HG02763 (cell line): ENCODE data around the gene N4BP3.
"Not testable (repeated sequence)": the region's sequence is repeated elsewhere in the genome, so short reads cannot be mapped to it uniquely, and the experiment has no call there.

Experiments used
- ATAC-seq: cut with Tn5 transposase; IDR thresholded peaks from one replicate; pipeline ENCODE4 v1.9.1; 2021; ENCODE audit warnings: mild to moderate bottlenecking, moderate library complexity; ENCODE audit not compliant: unreplicated experiment

The N4BP3 gene

DNA sequence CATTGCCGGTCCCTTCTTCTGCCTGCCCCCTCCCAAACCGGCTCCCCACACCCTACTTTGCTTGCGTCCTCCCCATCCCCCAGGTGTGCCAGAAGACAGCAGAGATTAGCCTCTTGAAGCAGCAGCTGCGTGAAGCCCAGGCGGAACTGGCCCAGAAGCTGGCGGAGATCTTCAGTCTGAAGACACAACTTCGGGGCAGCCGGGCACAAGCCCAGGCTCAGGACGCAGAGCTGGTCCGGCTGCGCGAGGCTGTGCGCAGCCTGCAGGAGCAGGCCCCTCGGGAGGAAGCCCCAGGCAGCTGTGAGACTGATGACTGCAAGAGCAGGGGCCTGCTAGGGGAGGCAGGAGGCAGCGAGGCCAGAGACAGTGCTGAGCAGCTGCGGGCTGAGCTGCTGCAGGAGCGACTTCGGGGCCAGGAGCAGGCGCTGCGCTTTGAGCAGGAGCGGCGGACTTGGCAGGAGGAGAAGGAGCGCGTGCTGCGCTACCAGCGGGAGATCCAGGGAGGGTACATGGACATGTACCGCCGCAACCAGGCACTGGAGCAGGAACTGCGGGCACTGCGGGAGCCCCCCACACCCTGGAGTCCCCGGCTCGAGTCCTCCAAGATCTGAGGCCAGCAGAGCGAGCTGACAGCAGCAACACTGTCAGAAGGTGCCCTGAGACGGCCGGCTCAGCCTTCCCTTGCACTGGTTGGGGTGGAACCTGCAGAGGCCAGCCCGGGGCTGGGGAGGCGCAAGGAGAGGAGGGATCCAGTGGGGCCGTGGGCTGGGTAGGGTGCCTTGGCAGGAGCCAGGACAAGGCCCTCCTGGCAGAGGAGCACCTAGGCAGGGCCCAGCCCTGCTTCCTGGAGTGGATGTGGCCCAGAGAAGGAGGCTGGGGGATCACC is 8.3 kb downstream of the N4BP3 start:
- ATAC-seq, result no peak

DNA sequence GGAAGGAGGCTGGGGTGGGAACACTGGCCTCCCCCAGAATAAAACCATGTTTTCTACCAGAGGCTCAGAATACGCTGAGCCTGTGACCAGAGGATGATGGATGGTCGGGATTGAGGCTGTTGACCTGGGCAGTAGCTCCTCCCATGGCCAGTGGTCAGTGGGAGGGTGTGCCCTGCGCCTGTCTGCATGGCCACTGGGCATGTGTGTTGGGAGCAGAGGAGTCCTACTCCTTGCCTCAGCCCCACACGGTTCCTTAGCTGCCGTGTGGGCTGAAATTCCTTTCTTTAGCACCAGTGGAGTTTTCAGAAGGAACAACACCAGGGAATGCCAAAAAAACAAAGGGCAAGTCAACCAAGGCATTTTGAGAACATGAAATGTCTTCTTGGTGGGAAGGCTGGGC is 9.0 kb downstream of the N4BP3 start:
- no peak for ATAC-seq

DNA sequence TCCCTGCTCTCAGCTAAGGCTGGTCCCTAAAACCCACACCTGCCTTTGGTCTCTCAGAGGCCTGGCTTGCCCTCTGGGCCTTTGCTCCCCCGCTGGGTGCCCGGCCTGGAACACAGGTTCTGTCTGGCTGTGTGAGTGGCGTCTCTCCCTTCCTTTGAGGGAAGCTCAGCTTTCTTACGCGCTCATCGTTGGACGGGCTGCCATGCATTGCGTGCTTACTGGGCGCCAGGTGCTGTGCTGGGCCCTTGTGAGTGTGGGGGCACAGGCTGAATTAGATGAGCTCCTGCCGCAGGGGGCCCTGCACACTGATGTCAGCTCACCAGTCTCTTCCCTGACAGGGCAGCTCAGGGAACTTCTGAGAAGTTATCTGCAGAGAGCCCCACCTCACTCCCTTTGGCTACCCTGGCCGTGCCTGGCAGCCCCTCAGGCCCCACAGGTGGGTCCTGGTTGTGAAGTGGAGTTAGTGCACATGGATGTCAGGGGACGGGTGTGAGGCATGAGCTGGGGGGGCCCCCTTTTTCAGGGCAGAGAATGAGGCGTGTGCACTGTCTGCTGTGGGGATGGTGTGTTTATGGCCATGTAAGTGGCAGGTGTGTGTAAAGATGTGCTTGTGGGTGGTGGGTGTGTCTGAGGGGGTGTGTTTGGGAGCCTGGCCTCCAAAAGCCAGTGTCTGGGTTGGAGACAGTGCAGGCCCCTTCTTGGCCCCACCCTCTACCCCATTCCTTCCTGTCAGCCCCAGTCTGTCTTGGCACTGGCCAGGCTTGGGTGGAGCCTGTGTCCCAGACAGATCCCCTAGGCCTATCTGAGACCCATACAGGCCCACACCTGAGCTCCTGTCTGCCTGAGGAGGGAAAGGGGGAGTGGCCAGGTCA is 10.0 kb downstream of the N4BP3 start:
- no peak for ATAC-seq

DNA sequence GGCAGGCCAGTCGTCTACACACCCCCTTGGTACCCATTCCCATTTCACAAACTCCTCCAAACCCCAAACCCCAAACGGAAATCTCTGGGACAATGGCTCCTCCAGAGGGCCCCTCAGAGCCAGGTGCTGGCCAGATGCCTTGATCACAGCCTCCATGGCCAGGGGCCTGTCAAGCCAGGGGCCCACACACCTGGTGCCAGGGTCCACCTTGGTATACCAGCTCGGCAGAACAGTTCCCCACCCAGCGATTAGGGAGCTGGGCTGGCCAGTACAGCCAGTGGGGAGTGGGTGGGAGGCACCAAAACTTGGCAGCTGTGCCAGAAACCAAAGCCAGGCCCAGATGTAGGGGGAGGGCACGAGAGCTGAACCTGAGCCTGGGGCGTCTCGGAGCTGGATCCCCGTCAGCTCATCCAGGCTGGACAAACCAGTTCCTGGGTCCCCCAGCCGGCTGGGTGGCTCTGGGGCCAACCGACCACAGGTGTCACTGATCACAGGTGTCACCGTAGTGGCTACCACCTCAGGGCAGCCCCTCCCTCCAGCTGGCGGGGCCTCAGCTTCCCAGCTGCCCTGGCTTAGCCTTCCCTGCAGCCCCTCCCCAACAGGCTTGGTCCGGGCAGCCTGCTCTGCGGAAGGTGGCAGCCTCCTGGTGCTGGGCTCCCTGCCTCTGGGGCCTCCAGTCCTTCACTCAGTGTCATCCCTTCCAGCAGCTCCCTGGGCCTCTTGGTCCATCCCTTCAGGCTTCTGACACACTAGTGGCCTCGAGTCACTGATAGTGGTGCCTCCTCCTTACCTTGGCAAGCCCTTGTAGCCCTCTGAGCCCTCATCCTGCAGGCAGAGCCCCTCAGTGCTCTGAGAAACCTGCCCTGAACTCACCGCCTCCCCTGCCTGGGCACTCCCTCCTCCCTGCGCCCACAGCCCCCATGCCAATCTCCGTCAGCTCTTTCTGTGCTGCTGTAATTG is 10.9 kb downstream of the N4BP3 start:
- ATAC-seq, result no peak

DNA sequence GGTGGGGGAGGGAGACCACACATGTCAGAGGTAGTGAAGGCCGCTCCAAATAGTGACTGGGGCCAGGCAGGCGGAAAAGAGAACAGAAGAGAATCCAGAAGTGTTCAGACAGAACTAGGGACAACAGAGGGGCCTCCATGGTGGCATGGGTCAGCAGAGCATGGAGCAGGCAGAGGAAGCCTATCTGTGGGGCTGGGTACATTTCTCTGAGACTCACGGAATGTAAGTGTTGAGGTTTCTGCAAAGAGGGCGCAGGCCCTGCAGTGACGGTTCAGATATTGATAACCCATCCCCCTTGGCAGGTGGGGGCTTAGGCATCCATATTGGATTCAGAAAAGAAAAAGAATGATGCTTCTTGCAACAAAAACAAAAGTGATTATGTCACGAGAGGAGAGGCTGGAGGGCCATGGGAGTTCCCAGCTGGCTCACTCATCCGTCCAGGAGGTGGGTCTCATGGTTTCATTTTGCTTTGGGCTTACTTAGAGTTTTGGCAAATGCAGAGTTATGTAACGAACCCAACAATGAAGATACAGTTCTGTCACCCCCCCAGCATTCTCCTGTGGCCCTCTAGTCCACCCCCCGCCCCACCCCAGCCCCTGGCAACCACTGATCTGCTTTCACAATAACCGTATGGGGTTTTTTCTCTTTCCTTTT is 12.0 kb downstream of the N4BP3 start:
- ATAC-seq, result no peak

DNA sequence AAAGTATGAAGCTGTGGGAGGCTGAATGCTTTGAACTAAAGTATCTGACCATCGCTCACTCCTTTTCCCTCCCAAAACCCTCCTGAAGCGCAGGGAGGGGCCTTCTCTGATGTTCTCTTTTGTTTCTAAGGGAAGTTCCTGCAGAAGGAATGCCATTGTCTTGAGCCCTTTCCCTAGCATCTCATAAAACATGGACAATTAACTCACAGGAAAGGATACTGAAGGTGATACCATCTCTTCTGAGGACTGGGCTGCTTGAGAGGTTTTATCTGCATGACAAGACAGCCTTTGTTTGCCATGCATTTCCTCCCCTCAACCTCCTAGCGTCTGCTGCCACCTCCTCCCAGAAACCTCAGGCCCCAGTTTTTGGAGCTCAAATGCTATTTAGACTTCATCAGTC is 13.2 kb downstream of the N4BP3 start:
- ATAC-seq, result no peak

DNA sequence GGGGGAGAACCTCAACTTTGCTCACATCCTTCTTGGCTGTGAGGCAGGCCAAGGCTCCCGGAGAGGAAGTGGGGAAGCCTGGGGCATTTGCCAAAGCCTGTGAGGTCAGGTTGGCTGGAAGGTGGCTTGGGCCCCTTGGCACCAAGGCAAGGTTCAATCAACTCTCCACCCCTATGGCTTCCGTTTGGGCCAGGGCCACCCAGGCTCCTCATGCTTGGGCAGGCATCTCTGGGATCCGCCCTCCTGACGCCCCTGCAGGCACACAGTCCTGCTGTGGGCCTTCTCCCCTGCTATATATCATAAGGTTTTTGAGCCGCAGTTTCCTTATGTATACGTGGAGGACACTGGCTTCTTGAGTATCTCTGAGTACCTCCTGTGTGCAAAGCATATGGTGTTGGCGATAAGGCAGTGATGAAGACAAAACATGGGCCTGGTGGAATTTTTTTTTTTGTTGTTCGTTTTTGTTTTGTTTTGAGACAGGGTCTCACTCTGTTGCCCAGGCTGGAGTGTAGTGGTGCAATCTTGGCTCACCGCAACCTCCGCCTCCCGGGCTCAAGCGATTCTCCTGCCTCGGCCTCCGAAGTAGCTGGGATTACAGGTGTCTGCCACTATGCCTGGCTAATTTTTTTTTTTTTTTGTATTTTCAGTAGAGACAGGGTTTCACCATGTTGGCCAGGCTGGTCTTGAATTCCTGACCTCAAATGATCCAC is 14.1 kb downstream of the N4BP3 start:
- ATAC-seq, result not testable (repeated sequence)

DNA sequence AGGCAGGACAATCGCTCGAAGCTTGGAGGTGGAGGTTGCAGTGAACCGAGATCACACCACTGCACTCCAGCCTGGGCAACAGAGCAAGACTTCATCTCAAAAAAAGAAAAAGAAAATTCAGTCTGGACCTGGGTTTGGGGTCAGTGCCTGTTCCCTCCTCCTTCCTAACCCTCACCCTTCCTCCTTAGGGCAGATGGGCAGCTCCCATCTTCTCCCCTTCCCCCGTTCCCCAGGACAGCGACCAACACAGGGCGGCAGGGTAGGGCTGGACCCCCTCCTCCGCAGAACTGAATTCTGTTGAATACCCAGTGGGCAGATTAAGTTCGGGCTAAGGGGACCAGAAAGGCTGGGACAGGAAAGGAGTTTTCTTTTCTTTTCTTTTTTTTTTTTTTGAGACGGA is 16.0 kb downstream of the N4BP3 start:
- no peak for ATAC-seq

DNA sequence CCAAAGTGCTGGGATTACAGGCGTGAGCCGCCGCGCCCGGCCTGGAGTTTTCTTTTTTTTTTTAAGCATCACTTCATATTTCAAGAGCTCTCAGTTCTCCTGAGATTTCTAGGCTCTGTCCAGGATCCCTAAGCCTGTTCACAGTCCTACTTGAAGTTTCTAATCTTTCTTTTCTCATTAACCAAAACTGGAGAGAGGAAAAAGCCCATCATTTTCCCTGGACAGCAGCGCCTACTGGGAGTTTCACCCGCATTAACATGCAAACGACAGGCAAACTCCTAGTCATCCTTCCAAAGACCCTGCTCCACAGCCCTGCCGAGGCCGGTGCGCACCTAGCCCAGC is 16.9 kb downstream of the N4BP3 start:
- ATAC-seq, result not testable (repeated sequence)

DNA sequence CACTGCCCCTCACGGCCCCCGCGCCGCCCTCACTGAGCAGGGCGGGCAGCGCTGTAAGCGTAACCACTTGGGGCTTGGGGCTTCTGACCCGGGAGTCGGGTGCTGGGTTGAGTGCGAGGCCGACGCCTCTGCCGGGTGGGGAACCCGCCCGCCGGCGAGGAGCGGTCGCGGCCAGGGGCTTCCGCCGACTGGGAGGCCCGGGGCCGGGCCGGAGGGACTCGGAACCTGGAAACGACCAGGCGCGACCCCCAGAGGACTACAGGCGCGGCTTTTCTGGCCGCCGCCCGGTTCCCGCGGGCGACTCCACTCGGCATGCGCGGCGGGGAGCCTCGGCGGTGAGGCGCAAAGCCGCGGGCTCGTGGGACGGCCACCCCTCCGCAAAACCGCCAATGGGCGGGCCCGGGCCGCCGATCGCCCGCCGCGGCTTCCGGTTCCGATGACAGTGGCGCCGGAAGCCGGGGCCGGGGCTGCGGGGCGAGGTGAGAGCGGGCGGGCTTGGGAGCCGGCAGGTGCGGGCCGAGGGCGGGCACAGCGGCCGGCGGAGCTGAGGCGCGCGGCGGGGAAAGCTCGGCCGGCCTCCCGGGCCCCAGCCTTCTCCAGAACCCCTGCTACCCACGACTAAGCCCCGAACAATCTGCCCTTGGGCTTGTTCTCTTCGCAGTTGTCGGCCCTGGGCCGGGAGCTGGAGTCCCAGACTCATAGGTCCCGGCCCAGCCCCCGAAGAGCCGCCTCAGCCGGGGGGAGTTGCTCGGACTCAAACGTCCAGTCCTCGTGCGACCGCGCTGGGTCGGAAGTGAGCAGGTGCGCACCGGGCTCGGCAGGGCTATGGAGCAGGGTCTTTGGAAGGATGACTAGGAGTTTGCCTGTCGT is 17.5 kb downstream of the N4BP3 start, which contains the start of gene RMND5B:
Gene RMND5B (plus strand): TSS at position 439 of the 870 bp plus-strand sequence. CDS start 7,106 bp downstream, outside the sequence.
- peak; percentile 90 for ATAC-seq

DNA sequence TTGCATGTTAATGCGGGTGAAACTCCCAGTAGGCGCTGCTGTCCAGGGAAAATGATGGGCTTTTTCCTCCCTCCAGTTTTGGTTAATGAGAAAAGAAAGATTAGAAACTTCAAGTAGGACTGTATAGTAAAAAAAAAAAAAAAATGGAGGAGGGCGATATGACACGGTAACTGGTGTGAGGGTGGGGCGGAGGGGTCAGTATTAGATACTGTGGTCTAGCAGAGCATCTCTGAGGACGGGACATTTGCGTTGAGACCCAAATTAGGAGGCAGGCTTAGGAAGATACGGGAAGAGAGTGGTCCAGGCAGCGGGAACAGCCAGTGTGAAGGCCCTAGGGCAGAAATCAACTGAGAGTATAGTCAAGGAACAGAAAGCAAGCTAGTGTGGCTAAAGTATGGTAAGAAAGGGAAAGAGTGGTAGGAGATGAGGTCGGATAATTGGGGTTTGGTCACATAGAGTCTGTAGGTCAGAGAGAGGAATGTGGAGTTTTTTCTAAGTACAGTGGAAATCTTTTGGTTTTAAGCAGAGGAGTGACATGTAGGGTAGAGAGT is 18.2 kb downstream of the N4BP3 start:
- ATAC-seq, result no peak

DNA sequence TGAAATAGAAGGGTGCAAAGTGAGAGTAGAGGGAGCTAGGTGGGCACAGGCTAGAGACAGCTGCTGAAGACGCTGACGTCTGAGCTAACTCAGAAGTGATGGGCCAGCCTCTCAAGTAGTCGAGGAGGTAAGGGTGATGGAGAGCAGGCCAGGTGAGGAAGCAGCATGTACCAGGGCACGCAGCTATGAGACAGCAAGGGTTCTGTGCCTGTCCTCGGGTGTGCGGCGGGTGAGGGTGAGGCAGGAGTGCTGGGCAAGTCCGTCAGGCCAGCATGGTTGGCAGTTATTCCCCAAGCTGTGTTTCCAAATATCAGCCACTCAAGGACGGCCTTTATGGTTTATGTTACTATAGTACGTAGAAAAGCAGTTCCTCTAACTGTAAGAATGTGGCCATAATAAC is 23.7 kb downstream of the N4BP3 start:
- no peak for ATAC-seq

DNA sequence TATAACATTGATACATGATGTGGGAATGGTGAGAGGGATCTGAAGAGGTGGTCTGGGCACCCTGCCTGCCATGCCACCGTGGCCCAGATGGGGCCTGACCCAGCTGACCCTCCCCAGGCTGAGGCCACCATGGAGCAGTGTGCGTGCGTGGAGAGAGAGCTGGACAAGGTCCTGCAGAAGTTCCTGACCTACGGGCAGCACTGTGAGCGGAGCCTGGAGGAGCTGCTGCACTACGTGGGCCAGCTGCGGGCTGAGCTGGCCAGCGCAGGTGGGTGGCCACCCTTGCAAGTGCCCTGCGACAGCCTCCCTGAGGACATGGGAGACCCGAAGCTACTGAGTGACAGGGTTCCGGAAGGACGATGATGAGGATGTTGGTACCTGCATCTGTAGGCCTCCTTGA is 24.7 kb downstream of the N4BP3 start:
- ATAC-seq, result no peak

DNA sequence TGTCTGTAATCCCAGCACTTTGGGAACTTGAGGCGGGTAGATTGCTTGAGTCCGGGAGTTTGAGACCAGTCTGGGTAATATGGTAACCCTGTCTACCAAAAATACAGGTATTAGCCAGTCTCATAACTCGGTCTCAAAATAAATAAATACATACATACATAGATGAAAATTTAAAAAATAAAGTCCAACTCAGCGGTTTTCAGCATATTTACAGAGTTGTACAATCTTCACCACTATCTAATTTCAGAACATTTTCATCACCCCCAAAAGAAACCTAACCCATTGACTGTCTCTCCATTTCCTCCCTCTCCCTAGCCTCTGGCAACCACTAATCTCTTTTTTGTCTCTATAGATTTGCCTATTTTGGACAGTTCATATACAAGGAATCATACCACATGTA is 28.2 kb downstream of the N4BP3 start:
- no peak for ATAC-seq

DNA sequence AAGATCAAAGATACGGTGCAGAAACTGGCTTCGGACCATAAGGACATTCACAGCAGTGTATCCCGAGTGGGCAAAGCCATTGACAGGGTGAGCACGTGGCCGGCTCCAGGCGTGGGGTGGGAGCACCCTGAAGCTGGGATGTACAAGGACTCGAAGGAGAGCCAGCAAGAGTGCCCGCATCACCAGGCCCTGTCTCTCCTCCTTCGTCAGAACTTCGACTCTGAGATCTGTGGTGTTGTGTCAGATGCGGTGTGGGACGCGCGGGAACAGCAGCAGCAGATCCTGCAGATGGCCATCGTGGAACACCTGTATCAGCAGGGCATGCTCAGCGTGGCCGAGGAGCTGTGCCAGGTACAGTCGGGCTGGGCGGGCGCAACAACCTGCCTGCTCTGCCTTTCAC is 29.3 kb downstream of the N4BP3 start:
- ATAC-seq, result no peak

DNA sequence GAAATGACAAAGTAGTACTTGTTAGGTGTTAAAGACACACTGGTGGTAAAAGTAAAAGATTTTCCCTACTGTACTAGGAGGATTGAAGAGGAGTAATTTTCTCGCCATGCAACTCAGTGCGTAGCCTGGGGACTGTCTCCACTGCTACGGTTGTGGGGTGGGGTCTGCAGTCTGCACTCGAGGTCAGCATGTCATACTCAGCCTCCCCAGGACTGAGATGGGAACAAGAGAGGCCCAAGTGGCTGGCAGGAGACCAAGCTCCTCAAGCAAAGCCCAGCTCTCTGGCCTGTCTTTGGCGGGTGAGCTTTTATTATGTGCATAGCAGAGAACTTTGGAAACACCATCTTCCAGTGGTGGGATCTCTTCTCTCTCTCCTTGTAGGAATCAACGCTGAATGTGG is 29.9 kb downstream of the N4BP3 start:
- no peak for ATAC-seq

DNA sequence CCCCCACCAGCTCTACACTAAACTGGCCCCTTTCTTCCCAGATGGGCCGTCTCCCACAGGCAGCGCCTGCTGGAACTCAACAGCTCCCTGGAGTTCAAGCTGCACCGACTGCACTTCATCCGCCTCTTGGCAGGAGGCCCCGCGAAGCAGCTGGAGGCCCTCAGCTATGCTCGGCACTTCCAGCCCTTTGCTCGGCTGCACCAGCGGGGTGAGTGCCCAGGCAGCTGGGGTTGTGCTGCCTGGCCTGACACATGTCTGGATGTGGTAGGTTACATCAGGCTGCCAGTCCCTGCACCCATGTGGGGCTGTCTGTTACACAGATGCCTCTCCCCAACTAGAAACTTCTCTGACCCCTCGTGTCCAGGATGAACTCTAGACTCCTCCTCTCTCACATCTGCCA is 30.6 kb downstream of the N4BP3 start:
- ATAC-seq, result no peak
